HCT116 (cell line): ENCODE results near the gene JSRP1. TPM values are rescaled to one million over a fixed set of nuclear protein-coding genes. Genes with fewer than 3 reads are reported as not detected.

ENCODE experiments used
- ATAC-seq: fragments of 200-7000 bp; cut with Tn5 transposase; 2 replicates; pipeline ENCODE4 v1.9.1; 2020; ENCODE audit warnings: mild to moderate bottlenecking, moderate library complexity
- BruUV-seq: library from RNA; stranded (reverse); fragments of 400-500 nt; replicated peaks from 2 replicates; lab custom pipeline; 2021; lab: Mats Ljungman, UMichigan
- CTCF ChIA-PET: fragments of 300-600 bp; sonication (Branson Sonifier 250); formaldehyde crosslinking; loops from one replicate; lab custom pipeline; 2021; ENCODE audit warnings: antibody characterized with exemption; lab: Charles Lee
- POLR2A ChIA-PET: fragments of 300-600, 350-600 bp; sonication (Branson Sonifier 250); formaldehyde crosslinking; loops from one replicate; lab custom pipeline; 2021; ENCODE audit warnings: antibody characterized with exemption; lab: Charles Lee
- RAD21 ChIA-PET, 2 experiments: fragments of 300-600 bp; sonication (Branson Sonifier 250); formaldehyde crosslinking; loops; one replicate each; lab custom pipeline; 2023; ENCODE audit warnings: low total read pairs in 2 of 2; ENCODE audit not compliant: uncharacterized antibody in 2 of 2, unreplicated experiment in 2 of 2, low non-redundant PET in 1 of 2; lab: Charles Lee
- DNase-seq: peaks from one replicate; pipeline ENCODE4 v3.0.0-alpha.2; 2010; ENCODE audit warnings: low read depth, low spot score
- H2AFZ ChIP-seq: fragments of 200-600 bp; shearing (Covaris generic), sonication (generic); 2 replicates; pipeline ENCODE4 v1.6.1; 2017; ENCODE audit warnings: low read depth, mixed run types, mixed read lengths, antibody characterized with exemption, low read length; ENCODE audit not compliant: poor library complexity, severe bottlenecking
- H3K27ac ChIP-seq: 2 replicates; pipeline ENCODE4 v1.5.1; 2012; ENCODE audit warnings: low read depth, low read length
- H3K27me3 ChIP-seq: fragments of 200-600 bp; sonication (generic); 2 replicates; pipeline ENCODE4 v1.6.1; 2016; ENCODE audit warnings: mixed run types, low read length, mixed read lengths; ENCODE audit not compliant: insufficient read depth
- H3K36me3 ChIP-seq, 2 experiments: fragments of 200-500 bp in 1 of 2; fragments of 200-600 bp in 1 of 2; sonication (Bioruptor generic) in 1 of 2; sonication (generic) in 1 of 2; 2 replicates each; pipeline versions ENCODE4 v1.5.1 to v1.6.1; 2014 to 2016; ENCODE audit warnings: low read length in 2 of 2, inconsistent platforms in 1 of 2, mixed read lengths in 1 of 2, mixed run types in 1 of 2; ENCODE audit not compliant: insufficient read depth in 2 of 2, control insufficient read depth in 1 of 2
- H3K4me1 ChIP-seq, 2 experiments: fragments of 200-600 bp in 1 of 2; sonication (generic) in 1 of 2; 2 replicates each; pipeline versions ENCODE4 v1.5.1 to v1.6.1; 2012 to 2017; ENCODE audit warnings: low read length in 2 of 2, inconsistent platforms in 1 of 2, mild to moderate bottlenecking in 1 of 2, mixed read lengths in 1 of 2, mixed run types in 1 of 2, moderate library complexity in 1 of 2; ENCODE audit not compliant: insufficient read depth in 2 of 2, control insufficient read depth in 1 of 2
- H3K4me2 ChIP-seq: fragments of 200-600 bp; sonication (generic); 2 replicates; pipeline ENCODE4 v1.6.1; 2017; ENCODE audit warnings: mixed run types, low read length, mixed read lengths
- H3K4me3 ChIP-seq, 2 experiments: fragments of 200-600 bp in 1 of 2; sonication (generic) in 1 of 2; replicated peaks in 1 of 2; 2 replicates each; pipeline ENCODE4 v1.5.1; 2011 to 2016; ENCODE audit warnings: low read length in 2 of 2, control low read depth in 1 of 2, low read depth in 1 of 2, mild to moderate bottlenecking in 1 of 2, mixed read lengths in 1 of 2, mixed run types in 1 of 2
- H3K79me2 ChIP-seq: fragments of 200-600 bp; sonication (generic); 2 replicates; pipeline ENCODE4 v1.6.1; 2017; ENCODE audit warnings: mild to moderate bottlenecking, mixed run types, low read length, moderate library complexity, mixed read lengths; ENCODE audit not compliant: insufficient read depth
- H3K9ac ChIP-seq: fragments of 200-600 bp; sonication (generic); 2 replicates; pipeline ENCODE4 v1.6.1; 2016; ENCODE audit warnings: low read length, mixed read lengths
- H3K9me2 ChIP-seq: fragments of 200-600 bp; sonication (generic), shearing (Covaris generic); 2 replicates; pipeline ENCODE4 v1.6.1; 2017; ENCODE audit warnings: mixed run types, mild to moderate bottlenecking, moderate library complexity; ENCODE audit not compliant: insufficient read depth
- H3K9me3 ChIP-seq, 2 experiments: fragments of 200-500 bp in 1 of 2; fragments of 200-600 bp in 1 of 2; sonication (Bioruptor generic) in 1 of 2; sonication (generic) in 1 of 2; 2 replicates each; pipeline ENCODE4 v1.6.1; 2014 to 2017; ENCODE audit warnings: low read length in 2 of 2, mixed read lengths in 2 of 2, inconsistent platforms in 1 of 2, low read depth in 1 of 2, mild to moderate bottlenecking in 1 of 2, mixed run types in 1 of 2, moderate library complexity in 1 of 2; ENCODE audit not compliant: control insufficient read depth in 1 of 2, insufficient read depth in 1 of 2
- H4K20me1 ChIP-seq: fragments of 200-600 bp; sonication (generic), shearing (Covaris generic); 2 replicates; pipeline ENCODE4 v1.6.1; 2017; ENCODE audit warnings: mixed run types, mild to moderate bottlenecking, moderate library complexity; ENCODE audit not compliant: insufficient read depth
- ELF1 ChIP-seq: IDR thresholded peaks from 2 replicates; pipeline ENCODE4 v1.6.1; 2012; ENCODE audit warnings: low read depth, borderline replicate concordance
- JUND ChIP-seq: IDR thresholded peaks from 2 replicates; pipeline ENCODE4 v1.6.1; 2012
- POLR2A ChIP-seq: IDR thresholded peaks from 2 replicates; pipeline ENCODE4 v1.7.0; 2011; ENCODE audit warnings: borderline replicate concordance; ENCODE audit not compliant: insufficient read depth, insufficient read length; ENCODE audit errors: extremely low read depth
- POLR2AphosphoS5 ChIP-seq: IDR thresholded peaks from 2 replicates; pipeline ENCODE4 v1.6.1; 2011; ENCODE audit warnings: mild to moderate bottlenecking, low read depth, low read length, moderate library complexity
- SP1 ChIP-seq: IDR thresholded peaks from 2 replicates; pipeline ENCODE4 v1.6.1; 2012; ENCODE audit warnings: low read depth
- SRF ChIP-seq: IDR thresholded peaks from 2 replicates; pipeline ENCODE4 v1.6.1; 2012; ENCODE audit warnings: low read depth
- ZFX ChIP-seq: fragments of 450-650 bp; IDR thresholded peaks from 2 replicates; pipeline ENCODE4 v1.6.1; 2017
- ZNF274 ChIP-seq: fragments of 200-500 bp; sonication (Bioruptor generic); IDR thresholded peaks from 2 replicates; pipeline ENCODE4 v1.6.1; 2014; ENCODE audit warnings: mild to moderate bottlenecking, low read depth, low read length, inconsistent platforms
- intact Hi-C: fragments of 100-400 bp; cut with micrococcal nuclease; formaldehyde crosslinking; loops from 2 replicates; pipeline ENCODE4 v1.10.0; 2022
- total RNA-seq: library from RNA; stranded (reverse); gene quantifications from one replicate; pipeline ENCODE4 v1.2.1, GENCODE V29; 2021; ENCODE audit not compliant: unreplicated experiment
- TF ChIP-seq, protein P1 (sequence below), 3 experiments: fragments of 200-600 bp in 1 of 3; sonication (generic) in 1 of 3; IDR thresholded peaks in 2 of 3; conservative IDR thresholded peaks in 1 of 3; 2 replicates each; pipeline ENCODE4 v1.5.1; 2012 to 2017; ENCODE audit warnings: low read depth in 2 of 3, low read length in 2 of 3, antibody characterized with exemption in 1 of 3, borderline replicate concordance in 1 of 3, control low read depth in 1 of 3, mild to moderate bottlenecking in 1 of 3, mixed read lengths in 1 of 3, mixed run types in 1 of 3, moderate library complexity in 1 of 3; ENCODE audit not compliant: insufficient read depth in 1 of 3

The JSRP1 gene
- total RNA-seq, 1 experiment from 2014 or later, result 0.30 TPM

DNA sequence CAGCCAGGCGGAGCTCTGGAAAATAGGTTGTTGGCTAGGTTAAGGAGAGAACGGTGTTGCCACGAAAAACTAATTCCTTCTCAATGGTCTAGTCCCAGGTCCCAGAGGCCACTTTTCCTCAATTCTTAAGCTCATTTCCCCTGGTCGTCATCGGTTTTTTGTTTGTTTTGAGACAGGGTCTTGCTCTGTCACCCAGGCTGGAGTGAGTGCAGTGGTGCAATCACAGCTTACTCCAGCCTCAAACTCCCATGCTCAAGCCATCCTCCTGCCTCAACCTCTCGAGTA is 18.4 kb downstream of the JSRP1 start:
- peak overlapping the region; percentile 83 to 92 for H3K4me3 ChIP-seq
- CTCF ChIA-PET, result interaction anchor here (1.1 kb wide), 1 partner anchor 82 kb away, joined by 4 read pairs; no protein-coding TSS in a partner anchor
- H3K4me1 ChIP-seq, result peaks cover 17 to 46% of the 10 kb centered on the region in 2 experiments; a peak in 3 of 4 replicates
- H3K9me3 ChIP-seq, result no peaks in the 10 kb centered on the region
- no peaks in the 10 kb centered on the region for H3K27me3 ChIP-seq
- intact Hi-C loops, result loop anchor here (5.0 kb wide), 1 partner anchor 76 kb away; the partner anchor contains the start of gene DOT1L
- peak overlapping the region; percentile 80 for H3K4me2 ChIP-seq
- DNase-seq (no peak), ATAC-seq (no peak)
- peak overlapping the region; percentile 99 for H3K9ac ChIP-seq
- peaks cover 9 to 59% of the 10 kb centered on the region in 2 experiments for H3K36me3 ChIP-seq
- no TSS peak for BruUV-seq
- RAD21 ChIA-PET, result interaction anchor here in 1 of 2 experiments (1.0 kb wide), 1 partner anchor 82 kb away, joined by 4 read pairs; no protein-coding TSS in a partner anchor
- POLR2A ChIA-PET, result no interaction called here
- H2AFZ ChIP-seq, result no peak overlapping the region
- H4K20me1 ChIP-seq, result peaks cover 32% of the 10 kb centered on the region; the same call in 1 of the 2 replicates
- peaks cover 95% of the 10 kb centered on the region for H3K79me2 ChIP-seq
- no peak for TF ChIP-seq POLR2AphosphoS5
- H3K27ac ChIP-seq, result peak overlapping the region; percentile 95
- H3K9me2 ChIP-seq, result no peaks in the 10 kb centered on the region

DNA sequence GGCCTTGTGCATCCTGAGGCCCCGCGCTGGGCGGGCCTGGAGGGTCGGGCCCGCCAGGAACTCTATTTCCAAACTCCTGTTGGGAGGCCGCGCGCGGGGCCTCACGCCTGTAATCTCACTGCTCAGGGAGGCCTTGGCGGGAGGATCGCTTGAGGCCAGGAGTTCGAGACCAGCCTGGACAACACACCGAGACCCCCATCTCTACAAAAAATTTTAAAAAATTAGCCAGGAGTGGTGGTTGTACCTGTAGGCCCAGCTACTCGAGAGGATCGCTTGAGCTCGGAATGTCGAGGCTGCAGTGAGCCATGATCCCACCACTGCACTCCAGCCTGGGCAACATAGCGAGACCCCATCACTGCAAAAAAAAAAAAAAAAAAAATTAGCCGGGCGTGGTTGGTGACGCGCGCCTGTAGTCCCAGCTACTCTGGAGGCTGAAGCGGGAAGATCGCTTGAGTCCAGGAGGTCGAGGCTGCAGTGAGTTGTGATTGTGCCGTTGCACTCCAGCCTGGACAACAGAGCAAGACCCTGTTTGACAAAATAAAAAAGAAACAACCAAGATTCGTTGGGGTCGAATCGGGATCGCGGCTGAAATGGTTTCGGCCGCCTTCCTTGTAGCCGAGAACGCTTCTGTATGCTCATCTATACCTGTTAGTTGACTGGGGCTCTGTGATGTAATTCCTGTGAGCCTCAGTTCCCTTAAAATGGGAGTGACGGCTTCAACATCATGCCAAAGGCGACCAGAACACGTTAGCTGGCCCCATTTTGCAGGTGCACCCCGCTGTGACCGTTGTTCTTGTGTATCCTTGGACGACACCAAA is 19.0 kb downstream of the JSRP1 start:
- POLR2A ChIA-PET, result no interaction called here

More for the DNA sequence above, 19.0 kb downstream of the JSRP1 start:
- Histone ChIP-seq H3K4me3 (peak overlapping the region; percentile 83 to 92), H3K36me3 (peaks cover 9 to 55% of the 10 kb centered on the region in 2 experiments), H3K9ac (peak overlapping the region; percentile 99), H3K27ac (peak overlapping the region; percentile 95), H4K20me1 (peaks cover 32% of the 10 kb centered on the region; the same call in 1 of the 2 replicates), H3K27me3 (no peaks in the 10 kb centered on the region), H3K9me2 (no peaks in the 10 kb centered on the region), H2AFZ (no peak overlapping the region), H3K9me3 (no peaks in the 10 kb centered on the region), H3K4me1 (peaks cover 17 to 46% of the 10 kb centered on the region in 2 experiments; a peak in 3 of 4 replicates), H3K4me2 (peak overlapping the region; percentile 80), H3K79me2 (peaks cover 91% of the 10 kb centered on the region)
- ChIA-PET CTCF (interaction anchor here (1.1 kb wide), 1 partner anchor 81 kb away, joined by 4 read pairs; no protein-coding TSS in a partner anchor), RAD21 (interaction anchor here in 1 of 2 experiments (1.0 kb wide), 1 partner anchor 82 kb away, joined by 4 read pairs; no protein-coding TSS in a partner anchor)
- intact Hi-C loops, result loop anchor here (5.0 kb wide), 1 partner anchor 75 kb away; the partner anchor contains the start of gene DOT1L
- ATAC-seq (peak; percentile 34), DNase-seq (no peak)
- TSS peak; percentile 46 for BruUV-seq
- no peak for TF ChIP-seq JUND
- TF ChIP-seq ZFX, result peak; percentile 85; the same call in 1 of the 2 replicates
- TF ChIP-seq ELF1, result no peak
- TF ChIP-seq SRF, result no peak
- TF ChIP-seq, protein P1, sequence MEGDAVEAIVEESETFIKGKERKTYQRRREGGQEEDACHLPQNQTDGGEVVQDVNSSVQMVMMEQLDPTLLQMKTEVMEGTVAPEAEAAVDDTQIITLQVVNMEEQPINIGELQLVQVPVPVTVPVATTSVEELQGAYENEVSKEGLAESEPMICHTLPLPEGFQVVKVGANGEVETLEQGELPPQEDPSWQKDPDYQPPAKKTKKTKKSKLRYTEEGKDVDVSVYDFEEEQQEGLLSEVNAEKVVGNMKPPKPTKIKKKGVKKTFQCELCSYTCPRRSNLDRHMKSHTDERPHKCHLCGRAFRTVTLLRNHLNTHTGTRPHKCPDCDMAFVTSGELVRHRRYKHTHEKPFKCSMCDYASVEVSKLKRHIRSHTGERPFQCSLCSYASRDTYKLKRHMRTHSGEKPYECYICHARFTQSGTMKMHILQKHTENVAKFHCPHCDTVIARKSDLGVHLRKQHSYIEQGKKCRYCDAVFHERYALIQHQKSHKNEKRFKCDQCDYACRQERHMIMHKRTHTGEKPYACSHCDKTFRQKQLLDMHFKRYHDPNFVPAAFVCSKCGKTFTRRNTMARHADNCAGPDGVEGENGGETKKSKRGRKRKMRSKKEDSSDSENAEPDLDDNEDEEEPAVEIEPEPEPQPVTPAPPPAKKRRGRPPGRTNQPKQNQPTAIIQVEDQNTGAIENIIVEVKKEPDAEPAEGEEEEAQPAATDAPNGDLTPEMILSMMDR (IDR thresholded peaks at IDR 0.05 in 2 of 3, conservative IDR thresholded peaks at IDR 0.05 in 1 of 3; ENCODE audit: borderline replicate concordance in 1 of 3, insufficient read depth in 1 of 3, low read depth in 2 of 3, low read length in 2 of 3), result no peak
- no peak for TF ChIP-seq SP1
- no peak for TF ChIP-seq ZNF274
- no peak for TF ChIP-seq POLR2A
